ACHN (cell line): ENCODE data around the gene AUTS2.

Source experiments
- DNase-seq: peaks from one replicate; pipeline ENCODE4 v3.0.0-alpha.2; 2015
- in situ Hi-C: cut with HindIII; loops from 2 replicates; pipeline ENCODE4 v1.10.0; 2017; ENCODE audit warnings: low sequenced_read_pairs, low pct_ligation_motif_present, low pct_unique_long_range_greater_than_20kb

Gene AUTS2

GRCh38 chr7:69598487-69599285, 411 bp downstream of the AUTS2 start:
- in situ Hi-C loops = no loop called here
- no peak for DNase-seq

- in situ Hi-C loops = no loop called here
- DNase-seq = peak; percentile 17
Observed at GRCh38 chr7:69599286-69599954, 1.1 kb downstream of the AUTS2 start.

GRCh38 chr7:69599955-69600709, 1.9 kb downstream of the AUTS2 start:
- in situ Hi-C loops = no loop called here
- DNase-seq = no peak

GRCh38 chr7:69600710-69601519, 2.6 kb downstream of the AUTS2 start:
- DNase-seq = no peak
- in situ Hi-C loops = no loop called here

GRCh38 chr7:69602522-69602921, 4.2 kb downstream of the AUTS2 start:
- DNase-seq = no peak
- in situ Hi-C loops = no loop called here

- DNase-seq = no peak
- in situ Hi-C loops = no loop called here
Observed at GRCh38 chr7:69603351-69603750, 5.1 kb downstream of the AUTS2 start.

- in situ Hi-C loops = no loop called here
- no peak for DNase-seq
Observed at GRCh38 chr7:69603937-69604494, 5.7 kb downstream of the AUTS2 start.

GRCh38 chr7:69605070-69605469, 6.8 kb downstream of the AUTS2 start:
- in situ Hi-C loops = no loop called here
- no peak for DNase-seq

- in situ Hi-C loops = no loop called here
- DNase-seq = no peak
Observed at GRCh38 chr7:69605546-69605945, 7.3 kb downstream of the AUTS2 start.

GRCh38 chr7:69608049-69608448, 9.8 kb downstream of the AUTS2 start:
- no peak for DNase-seq
- in situ Hi-C loops = no loop called here

- in situ Hi-C loops = no loop called here
- DNase-seq = no peak
Observed at GRCh38 chr7:69608878-69609277, 10.6 kb downstream of the AUTS2 start.

- in situ Hi-C loops = no loop called here
- DNase-seq = no peak
Observed at GRCh38 chr7:69609541-69610373, 11.5 kb downstream of the AUTS2 start.

- DNase-seq = no peak
- in situ Hi-C loops = no loop called here
Observed at GRCh38 chr7:69610374-69611084, 12.3 kb downstream of the AUTS2 start.

- in situ Hi-C loops = no loop called here
- no peak for DNase-seq
Observed at GRCh38 chr7:69612981-69613380, 14.7 kb downstream of the AUTS2 start.

GRCh38 chr7:69613846-69614245, 15.6 kb downstream of the AUTS2 start:
- DNase-seq = no peak
- in situ Hi-C loops = no loop called here

- in situ Hi-C loops = no loop called here
- DNase-seq = no peak
Observed at GRCh38 chr7:69615685-69616084, 17.4 kb downstream of the AUTS2 start.

GRCh38 chr7:69617364-69617763, 19.1 kb downstream of the AUTS2 start:
- no peak for DNase-seq
- in situ Hi-C loops = no loop called here
